Measurements from ENCODE around the gene ROBO1. TPM values are rescaled to one million over a fixed set of nuclear protein-coding genes. Genes with fewer than 3 reads are reported as not detected.

The ROBO1 gene
- total RNA-seq, 1 donor from 2014 or later: 20.8 TPM

DNA sequence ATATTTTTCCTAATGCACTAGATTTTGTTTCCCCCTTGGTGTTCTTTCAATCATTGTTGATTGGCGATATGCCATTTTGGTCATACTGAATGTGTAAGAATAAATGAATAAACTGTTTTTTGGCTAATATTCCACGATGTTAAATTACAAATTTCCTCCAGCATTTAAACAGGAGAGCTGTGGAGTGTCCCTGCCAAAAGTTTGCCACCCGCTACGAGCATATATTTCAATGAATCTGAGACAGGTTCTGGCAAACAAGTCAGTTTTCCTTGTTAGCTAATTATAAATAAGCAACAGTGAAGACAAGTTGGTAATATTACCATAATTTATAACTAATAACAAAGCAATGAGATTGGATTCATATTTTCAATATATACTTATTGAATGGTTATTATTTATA, 777.6 kb downstream of the ROBO1 start:
- TF ChIP-seq, protein P1, sequence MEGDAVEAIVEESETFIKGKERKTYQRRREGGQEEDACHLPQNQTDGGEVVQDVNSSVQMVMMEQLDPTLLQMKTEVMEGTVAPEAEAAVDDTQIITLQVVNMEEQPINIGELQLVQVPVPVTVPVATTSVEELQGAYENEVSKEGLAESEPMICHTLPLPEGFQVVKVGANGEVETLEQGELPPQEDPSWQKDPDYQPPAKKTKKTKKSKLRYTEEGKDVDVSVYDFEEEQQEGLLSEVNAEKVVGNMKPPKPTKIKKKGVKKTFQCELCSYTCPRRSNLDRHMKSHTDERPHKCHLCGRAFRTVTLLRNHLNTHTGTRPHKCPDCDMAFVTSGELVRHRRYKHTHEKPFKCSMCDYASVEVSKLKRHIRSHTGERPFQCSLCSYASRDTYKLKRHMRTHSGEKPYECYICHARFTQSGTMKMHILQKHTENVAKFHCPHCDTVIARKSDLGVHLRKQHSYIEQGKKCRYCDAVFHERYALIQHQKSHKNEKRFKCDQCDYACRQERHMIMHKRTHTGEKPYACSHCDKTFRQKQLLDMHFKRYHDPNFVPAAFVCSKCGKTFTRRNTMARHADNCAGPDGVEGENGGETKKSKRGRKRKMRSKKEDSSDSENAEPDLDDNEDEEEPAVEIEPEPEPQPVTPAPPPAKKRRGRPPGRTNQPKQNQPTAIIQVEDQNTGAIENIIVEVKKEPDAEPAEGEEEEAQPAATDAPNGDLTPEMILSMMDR (IDR thresholded peaks at IDR 0.05; ENCODE audit: insufficient read depth, low read length, severe bottlenecking): no peak
- Histone ChIP-seq H3K4me3 (ENCODE audit: low read depth, low read length) (no peak overlapping the region), H3K27me3 (ENCODE audit: control insufficient read depth, insufficient read depth, low read length) (no peaks in the 10 kb centered on the region), H3K36me3 (ENCODE audit: control insufficient read depth, insufficient read depth, low read length) (no peaks in the 10 kb centered on the region)
- no peak for FAIRE-seq
- DNase-seq (ENCODE audit: low read depth): no peak

DNA sequence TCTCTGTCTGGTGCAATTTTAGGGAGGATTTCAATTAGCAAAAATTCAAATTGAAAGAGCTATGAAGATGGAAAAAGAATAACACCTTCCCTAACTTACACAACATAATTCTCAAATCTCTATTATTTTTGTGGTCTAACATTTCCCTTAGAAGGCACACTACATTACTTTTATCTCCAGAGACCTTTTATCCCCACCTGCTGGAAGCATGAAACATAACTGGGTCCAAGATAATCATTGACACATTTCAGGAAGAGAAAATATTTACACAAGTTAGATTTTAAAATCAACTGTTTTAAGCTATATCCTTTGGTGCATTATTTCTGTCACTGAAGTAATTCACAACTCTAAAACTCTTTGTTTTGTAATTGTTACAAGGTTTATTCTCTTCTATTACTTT, 779.5 kb downstream of the ROBO1 start:
- FAIRE-seq: no peak
- Histone ChIP-seq H3K27me3 (ENCODE audit: control insufficient read depth, insufficient read depth, low read length) (no peaks in the 10 kb centered on the region), H3K36me3 (ENCODE audit: control insufficient read depth, insufficient read depth, low read length) (no peaks in the 10 kb centered on the region), H3K4me3 (ENCODE audit: low read depth, low read length) (no peak overlapping the region)
- DNase-seq (ENCODE audit: low read depth): peak; percentile 38
- TF ChIP-seq, protein P1 (IDR thresholded peaks at IDR 0.05; ENCODE audit: insufficient read depth, low read length, severe bottlenecking): peak; percentile 21

DNA sequence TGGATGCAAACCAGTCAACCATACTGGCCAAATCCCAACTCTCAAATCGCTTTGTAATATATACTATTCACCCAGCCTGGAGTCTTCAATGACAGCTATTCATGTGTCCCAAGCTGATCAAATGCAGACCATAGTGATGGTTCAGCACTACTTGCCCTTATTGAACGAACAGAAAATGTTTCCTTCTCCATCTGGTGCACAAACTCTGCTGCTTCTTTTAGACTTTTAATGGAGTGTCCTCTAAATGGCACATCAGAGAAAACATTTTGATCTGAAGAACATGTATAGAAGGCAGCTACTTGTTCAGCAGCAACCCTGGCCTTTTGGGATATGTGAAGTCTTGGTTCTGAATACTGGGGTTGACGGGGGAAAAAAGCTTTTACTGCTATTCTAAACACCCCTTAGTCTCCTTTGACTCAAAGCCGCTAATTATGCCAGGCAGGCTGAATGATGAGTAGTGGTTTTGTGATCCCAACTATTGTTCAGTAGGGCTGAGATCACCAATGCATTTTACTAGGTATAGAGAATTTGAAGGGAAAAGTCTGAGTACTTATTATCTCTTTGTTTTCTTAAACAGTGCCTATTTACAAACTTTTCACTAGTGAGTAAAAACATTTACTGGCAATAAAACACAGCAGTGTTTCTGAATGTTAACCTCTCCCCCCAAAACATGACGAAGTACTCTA, 781.2 kb downstream of the ROBO1 start:
- no peak for FAIRE-seq
- no peaks in the 10 kb centered on the region for H3K36me3 ChIP-seq (ENCODE audit: control insufficient read depth, insufficient read depth, low read length)
- TF ChIP-seq, protein P1 (IDR thresholded peaks at IDR 0.05; ENCODE audit: insufficient read depth, low read length, severe bottlenecking): no peak
- no peak overlapping the region for H3K4me3 ChIP-seq (ENCODE audit: low read depth, low read length)
- H3K27me3 ChIP-seq (ENCODE audit: control insufficient read depth, insufficient read depth, low read length): no peaks in the 10 kb centered on the region
- DNase-seq (ENCODE audit: low read depth): no peak

DNA sequence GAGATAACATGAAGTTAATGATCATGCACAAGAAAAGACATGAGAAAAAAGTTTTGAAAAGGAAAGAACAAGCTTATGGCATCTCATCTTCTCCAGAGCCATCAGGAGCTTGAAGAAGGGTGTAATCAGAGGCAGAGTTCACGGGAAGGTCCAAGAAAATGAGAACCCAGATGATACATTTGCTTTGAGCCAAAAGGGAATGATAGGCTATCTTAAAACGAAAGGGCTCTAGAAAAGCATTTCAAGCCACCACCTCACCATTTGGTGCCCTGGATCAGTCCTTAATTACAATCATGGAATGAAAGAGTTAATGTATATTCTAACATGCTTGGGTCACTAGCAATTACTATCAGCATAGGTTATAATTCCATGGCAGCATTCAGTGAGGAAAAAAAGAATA, 781.8 kb downstream of the ROBO1 start:
- no peaks in the 10 kb centered on the region for H3K27me3 ChIP-seq (ENCODE audit: control insufficient read depth, insufficient read depth, low read length)
- no peak for FAIRE-seq
- H3K36me3 ChIP-seq (ENCODE audit: control insufficient read depth, insufficient read depth, low read length): no peaks in the 10 kb centered on the region
- H3K4me3 ChIP-seq (ENCODE audit: low read depth, low read length): no peak overlapping the region
- TF ChIP-seq, protein P1 (IDR thresholded peaks at IDR 0.05; ENCODE audit: insufficient read depth, low read length, severe bottlenecking): no peak
- DNase-seq (ENCODE audit: low read depth): no peak

DNA sequence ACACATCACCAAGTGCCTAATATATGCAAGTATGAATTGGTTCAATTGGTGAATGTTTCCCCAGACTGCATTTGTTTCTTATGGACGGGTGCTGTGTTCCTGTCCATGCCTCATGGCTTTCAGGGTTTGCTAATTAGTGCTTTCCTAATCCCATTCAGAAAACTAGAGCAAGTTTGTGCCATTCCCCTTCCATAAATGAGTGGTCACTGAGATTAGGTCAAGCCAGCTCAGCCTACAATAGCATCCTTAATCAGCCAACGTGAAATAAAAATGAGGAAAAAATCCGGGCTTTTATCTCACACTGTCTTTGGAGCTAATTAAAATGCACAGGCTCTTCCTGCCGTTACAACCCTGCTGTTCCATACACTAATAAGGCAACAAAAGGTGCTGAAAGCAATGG, 788.8 kb downstream of the ROBO1 start:
- Histone ChIP-seq H3K27me3 (ENCODE audit: control insufficient read depth, insufficient read depth, low read length) (no peaks in the 10 kb centered on the region), H3K36me3 (ENCODE audit: control insufficient read depth, insufficient read depth, low read length) (no peaks in the 10 kb centered on the region), H3K4me3 (ENCODE audit: low read depth, low read length) (no peak overlapping the region)
- TF ChIP-seq, protein P1 (IDR thresholded peaks at IDR 0.05; ENCODE audit: insufficient read depth, low read length, severe bottlenecking): no peak
- DNase-seq (ENCODE audit: low read depth) (no peak), FAIRE-seq (no peak)

DNA sequence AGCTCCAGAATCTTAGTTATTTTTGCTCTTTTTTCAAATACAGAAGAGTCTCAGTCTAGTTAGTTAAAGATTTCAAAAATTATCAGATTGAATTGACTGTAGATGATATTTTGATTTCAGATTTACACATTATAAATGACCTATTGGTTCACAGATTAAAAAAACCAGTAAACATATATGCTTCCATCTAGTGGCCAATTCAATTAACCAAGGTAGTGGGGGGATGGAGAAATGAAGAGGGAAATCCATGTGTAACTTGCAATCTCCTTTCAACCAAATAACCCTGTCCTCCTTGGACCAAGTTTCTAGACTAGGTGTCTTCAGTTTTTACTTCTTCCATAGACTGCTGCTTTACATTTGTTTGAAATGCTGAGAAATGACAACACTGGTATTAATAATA, 789.8 kb downstream of the ROBO1 start:
- Histone ChIP-seq H3K27me3 (ENCODE audit: control insufficient read depth, insufficient read depth, low read length) (no peaks in the 10 kb centered on the region), H3K4me3 (ENCODE audit: low read depth, low read length) (no peak overlapping the region), H3K36me3 (ENCODE audit: control insufficient read depth, insufficient read depth, low read length) (no peaks in the 10 kb centered on the region)
- DNase-seq (ENCODE audit: low read depth) (peak; percentile 39), FAIRE-seq (no peak)
- TF ChIP-seq, protein P1 (IDR thresholded peaks at IDR 0.05; ENCODE audit: insufficient read depth, low read length, severe bottlenecking): peak; percentile 45

All from bronchial epithelial cell (primary cell).